Naive thymus-derived CD4-positive, alpha-beta T cell (primary cell): Measurements from ENCODE around the gene DNASE2. TPM values are rescaled to one million over a fixed set of nuclear protein-coding genes. Genes with fewer than 3 reads are reported as not detected.
"Not testable (repeated sequence)": the region's sequence is repeated elsewhere in the genome, so short reads cannot be mapped to it uniquely, and the experiment has no call there.

ENCODE experiments used
- ATAC-seq: fragments of 150-1000 bp; cut with Tn5 transposase; 2 replicates; pipeline ENCODE4 v1.10.0; 2021; ENCODE audit warnings: mild to moderate bottlenecking, moderate library complexity
- CTCF ChIA-PET: fragments of 350-600 bp; sonication (Branson Sonifier 250); formaldehyde crosslinking; loops from one replicate; lab custom pipeline; 2021; ENCODE audit warnings: antibody characterized with exemption; lab: Charles Lee
- POLR2A ChIA-PET: fragments of 350-600 bp; sonication (Branson Sonifier 250); formaldehyde crosslinking; loops from one replicate; lab custom pipeline; 2021; ENCODE audit warnings: antibody characterized with exemption, inconsistent platforms; lab: Charles Lee
- DNase-seq, 9 donors: peaks; one replicate each; pipeline versions ENCODE4 v3.0.0 to v3.0.0-alpha.2; 2020 to 2022; ENCODE audit warnings: mixed read lengths in 1 of 9
- H3K27ac ChIP-seq: one replicate; pipeline ENCODE4 v1.7.0; 2013; ENCODE audit warnings: mild to moderate bottlenecking, low read depth, low read length, moderate library complexity
- H3K27me3 ChIP-seq, 2 donors: one replicate each; pipeline ENCODE4 v1.7.0; 2013; ENCODE audit warnings: low read length in 2 of 2, mild to moderate bottlenecking in 2 of 2, moderate library complexity in 2 of 2; ENCODE audit not compliant: control insufficient read depth in 2 of 2, insufficient read depth in 2 of 2
- H3K36me3 ChIP-seq, 3 experiments: 1 replicate in 2 of 3; 2 replicates in 1 of 3; pipeline ENCODE4 v1.7.0; 2013; ENCODE audit warnings: low read length in 3 of 3, mild to moderate bottlenecking in 3 of 3, moderate library complexity in 1 of 3; ENCODE audit not compliant: insufficient read depth in 3 of 3, control insufficient read depth in 2 of 3
- H3K4me1 ChIP-seq, 2 donors: one replicate each; pipeline ENCODE4 v1.7.0; 2013; ENCODE audit warnings: low read length in 2 of 2, mild to moderate bottlenecking in 2 of 2, moderate library complexity in 1 of 2; ENCODE audit not compliant: control insufficient read depth in 2 of 2, insufficient read depth in 2 of 2
- H3K4me3 ChIP-seq: 2 replicates; pipeline ENCODE4 v1.7.0; 2013; ENCODE audit warnings: mild to moderate bottlenecking, low read length
- H3K9me3 ChIP-seq, 3 experiments: 1 replicate in 2 of 3; 2 replicates in 1 of 3; pipeline ENCODE4 v1.7.0; 2013; ENCODE audit warnings: low read length in 3 of 3; ENCODE audit not compliant: control insufficient read depth in 2 of 3
- H3K27ac Mint-ChIP-seq, 9 donors: one replicate each; pipeline ENCODE4 v1.8.0; 2020 to 2022; ENCODE audit warnings: mixed read lengths in 9 of 9, mild to moderate bottlenecking in 8 of 9, moderate library complexity in 5 of 9, inconsistent platforms in 2 of 9
- H3K27me3 Mint-ChIP-seq, 5 donors: one replicate each; pipeline ENCODE4 v1.8.0; 2021 to 2022; ENCODE audit warnings: mixed read lengths in 5 of 5, mild to moderate bottlenecking in 1 of 5
- H3K36me3 Mint-ChIP-seq, 5 donors: one replicate each; pipeline ENCODE4 v1.8.0; 2020 to 2022; ENCODE audit warnings: mixed read lengths in 5 of 5, mild to moderate bottlenecking in 3 of 5, inconsistent platforms in 1 of 5
- H3K4me1 Mint-ChIP-seq, 7 donors: one replicate each; pipeline ENCODE4 v1.8.0; 2020 to 2022; ENCODE audit warnings: mixed read lengths in 7 of 7, mild to moderate bottlenecking in 3 of 7, inconsistent platforms in 1 of 7
- H3K4me3 Mint-ChIP-seq, 10 donors: one replicate each; pipeline ENCODE4 v1.8.0; 2020 to 2022; ENCODE audit warnings: mild to moderate bottlenecking in 10 of 10, mixed read lengths in 10 of 10, moderate library complexity in 6 of 10, inconsistent platforms in 2 of 10
- H3K9me3 Mint-ChIP-seq, 11 donors: one replicate each; pipeline ENCODE4 v1.8.0; 2020 to 2022; ENCODE audit warnings: mixed read lengths in 11 of 11, mild to moderate bottlenecking in 4 of 11, inconsistent platforms in 1 of 11, moderate library complexity in 1 of 11
- intact Hi-C, 2 donors: fragments of 100-400 bp; cut with micrococcal nuclease; formaldehyde crosslinking; loops; one replicate each; pipeline ENCODE4 v1.15.1; 2023
- polyA plus RNA-seq, 2 donors: library from polyadenylated mRNA; unstranded; fragments of 300-500 nt; fragmentation: Illumina TruSeq; gene quantifications; one replicate each; pipeline ENCODE4 v1.2.3, GENCODE V29; 2021
- total RNA-seq, 6 experiments: library from RNA in 5 of 6; stranded (reverse) in 5 of 6; gene quantifications; 1 replicate in 5 of 6; 2 replicates in 1 of 6; pipeline ENCODE4 v1.2.3 and lab custom pipeline; 2021 to 2026

Gene DNASE2
- total and polyA plus RNA-seq, 7 experiments from 2014 or later = 14.2 to 52.9 (median 28.4) TPM

DNA sequence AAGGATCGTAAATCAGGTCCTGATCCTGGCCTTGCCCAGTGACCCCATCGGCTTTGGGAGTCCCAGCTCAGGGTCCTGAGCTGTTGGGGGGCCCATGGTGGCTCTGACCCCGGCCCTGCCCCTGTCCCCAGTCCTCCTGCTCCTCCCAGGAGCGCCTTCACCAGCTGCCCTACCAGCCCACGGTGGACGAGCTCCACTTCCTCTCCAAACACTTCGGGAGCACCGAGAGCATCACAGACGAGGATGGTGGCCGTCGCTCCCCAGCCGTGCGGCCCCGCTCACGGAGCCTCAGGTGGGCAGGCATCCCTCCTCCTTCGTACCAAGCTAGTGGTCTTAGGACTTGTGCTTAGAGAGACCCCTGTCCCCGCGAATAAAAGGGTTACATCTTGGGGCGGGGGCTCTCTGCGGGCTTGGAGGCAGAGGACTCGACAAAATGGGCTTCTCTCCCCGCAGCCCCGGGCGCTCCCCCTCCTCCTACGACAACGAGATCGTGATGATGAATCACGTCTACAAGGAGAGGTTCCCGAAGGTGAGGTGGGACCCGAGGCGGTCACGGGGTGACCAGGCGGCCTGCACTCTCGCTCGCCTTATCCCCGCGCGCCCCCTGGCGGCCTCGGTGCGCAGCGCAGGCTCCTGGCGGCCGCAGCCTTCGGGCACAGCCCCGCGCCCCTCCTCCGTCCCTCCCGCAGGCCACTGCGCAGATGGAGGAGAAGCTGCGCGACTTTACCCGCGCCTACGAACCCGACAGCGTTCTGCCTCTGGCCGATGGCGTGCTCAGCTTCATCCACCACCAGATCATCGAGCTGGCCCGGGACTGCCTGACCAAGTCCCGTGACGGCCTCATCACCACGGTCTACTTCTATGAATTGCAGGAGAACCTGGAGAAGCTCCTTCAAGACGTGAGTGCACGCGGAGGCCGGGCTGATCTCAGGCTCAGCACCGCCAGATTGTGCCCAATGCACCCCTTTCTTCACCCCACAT, 33.8 kb downstream of the DNASE2 start:
- Mint-ChIP-seq H3K27me3 (peaks cover 9 to 39% (median 28%) of the 10 kb centered on the region in 5 donors), H3K4me3 (peak overlapping the region in 9 of 10 donors; percentile 41 to 70 (median 50)), H3K9me3 (no peaks in the 10 kb centered on the region), H3K36me3 (no peaks in the 10 kb centered on the region), H3K4me1 (peaks cover 0 to 4% (median 0%) of the 10 kb centered on the region in 7 donors), H3K27ac (peak overlapping the region in 1 of 9 donors; percentile 28)
- Histone ChIP-seq H3K36me3 (no peaks in the 10 kb centered on the region), H3K27ac (no peak overlapping the region), H3K27me3 (peaks cover 0 to 13% of the 10 kb centered on the region in 2 donors), H3K9me3 (no peaks in the 10 kb centered on the region), H3K4me1 (peaks cover 7 to 9% of the 10 kb centered on the region in 2 donors), H3K4me3 (no peak overlapping the region)
- DNase-seq (peak; percentile 46 to 99 (median 72)), ATAC-seq (peak; percentile 99)
- ChIA-PET POLR2A (interaction anchor here (0.7 to 1.6 kb wide), 6 partner anchors 12 to 81 kb away, joined by 3 to 5 read pairs (median 4); partner anchors contain the start of genes HOOK2 and JUNB), CTCF (interaction anchor here (0.5 to 7.6 kb wide), 18 partner anchors 8 to 170 kb away, joined by 3 to 121 read pairs (median 4); partner anchors contain the start of gene RNASEH2A)
- intact Hi-C loops = loop anchor here (1.0 to 2.0 kb wide), 6 partner anchors 51 to 171 kb away; no protein-coding TSS in a partner anchor

DNA sequence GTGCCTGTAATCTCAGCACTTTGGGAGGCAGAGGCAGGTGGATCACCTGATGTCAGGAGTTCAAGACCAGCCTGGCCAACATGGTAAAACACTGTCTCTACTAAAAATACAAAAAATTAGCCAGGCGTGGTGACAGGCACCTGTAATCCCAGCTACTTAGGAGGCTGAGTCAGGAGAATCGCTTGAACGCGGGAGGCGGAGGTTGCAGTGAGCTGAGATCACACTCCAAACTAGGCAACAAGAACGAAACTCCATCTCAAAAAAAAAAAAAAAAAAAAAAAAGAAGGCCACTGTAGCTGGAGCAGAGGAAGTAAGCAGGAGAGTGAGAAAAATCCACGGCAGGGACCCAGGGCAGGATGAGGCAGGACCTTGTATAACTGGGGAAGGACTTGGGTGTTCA, 34.6 kb downstream of the DNASE2 start:
- H3K9me3 ChIP-seq, H3K36me3 ChIP-seq, H3K36me3 Mint-ChIP-seq, DNase-seq, H3K4me1 ChIP-seq, H3K4me1 Mint-ChIP-seq, H3K4me3 ChIP-seq, H3K27ac ChIP-seq, ATAC-seq, H3K9me3 Mint-ChIP-seq: not testable (repeated sequence)
- Mint-ChIP-seq H3K4me3 (peak overlapping the region in 3 of 10 donors; percentile 0 to 59 (median 52)), H3K27ac (peak overlapping the region in 1 of 9 donors; percentile 54), H3K27me3 (peaks cover 15 to 48% (median 35%) of the 10 kb centered on the region in 5 donors)
- intact Hi-C loops = loop anchor here (1.0 to 2.0 kb wide), 6 partner anchors 50 to 170 kb away; no protein-coding TSS in a partner anchor
- ChIA-PET POLR2A (interaction anchor here (1.1 to 1.6 kb wide), 3 partner anchors 11 to 81 kb away, joined by 3 to 5 read pairs (median 4); partner anchors contain the start of gene JUNB), CTCF (interaction anchor here (0.5 to 7.6 kb wide), 12 partner anchors 7 to 170 kb away, joined by 3 to 121 read pairs (median 4); partner anchors contain the start of gene RNASEH2A)
- peaks cover 0 to 15% of the 10 kb centered on the region in 2 donors for H3K27me3 ChIP-seq

DNA sequence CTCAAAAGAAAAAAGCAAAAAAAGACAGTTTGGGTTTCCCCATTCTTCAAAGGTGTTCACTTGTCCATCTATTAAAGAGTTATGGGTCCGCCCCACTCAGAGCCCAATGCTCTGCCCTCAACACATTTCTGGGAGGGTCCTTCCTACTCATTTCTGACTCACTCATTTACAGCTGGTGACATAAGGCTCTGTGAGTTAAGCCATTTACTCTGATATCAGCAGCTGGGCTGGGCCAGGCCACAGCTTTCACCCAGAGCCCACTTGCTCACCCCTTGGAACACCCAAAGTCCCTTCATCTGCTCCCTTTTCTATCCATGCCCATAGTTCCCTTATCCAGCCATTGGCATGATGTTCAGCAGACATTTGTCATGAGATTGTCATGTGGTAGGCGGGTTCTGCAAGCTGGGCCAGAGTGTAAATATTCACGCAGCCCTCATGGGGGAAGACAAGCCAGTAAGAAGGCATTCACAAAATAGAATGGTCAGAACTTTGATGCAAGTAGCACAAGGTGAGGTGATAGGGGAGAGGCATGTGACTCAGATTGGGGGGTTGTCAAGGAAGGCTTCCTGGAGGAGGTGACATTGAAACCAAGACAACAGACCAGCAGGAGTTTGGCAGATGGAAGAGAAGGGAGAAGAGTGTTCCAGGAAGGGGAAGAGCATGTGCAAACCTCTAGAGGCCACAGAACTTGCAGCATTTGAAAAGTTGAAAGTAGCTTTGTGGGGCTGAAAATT, 37.1 kb downstream of the DNASE2 start:
- POLR2A ChIA-PET = no interaction called here
- Mint-ChIP-seq H3K27me3 (peaks cover 37 to 69% (median 56%) of the 10 kb centered on the region in 5 donors), H3K4me3 (no peak overlapping the region), H3K4me1 (peaks cover 0 to 26% (median 24%) of the 10 kb centered on the region in 7 donors), H3K27ac (no peak overlapping the region), H3K36me3 (no peaks in the 10 kb centered on the region), H3K9me3 (peaks cover 0 to 2% (median 0%) of the 10 kb centered on the region in 11 donors)
- no peak for ATAC-seq
- CTCF ChIA-PET = interaction anchor here (7.6 kb wide), 1 partner anchor 79 kb away, joined by 121 read pairs; no protein-coding TSS in a partner anchor
- Histone ChIP-seq H3K27ac (no peak overlapping the region), H3K4me3 (no peak overlapping the region), H3K4me1 (peaks cover 13 to 14% of the 10 kb centered on the region in 2 donors), H3K36me3 (no peaks in the 10 kb centered on the region), H3K9me3 (no peaks in the 10 kb centered on the region), H3K27me3 (peaks cover 10 to 33% of the 10 kb centered on the region in 2 donors)
- DNase-seq = no peak
- intact Hi-C loops = no loop called here

DNA sequence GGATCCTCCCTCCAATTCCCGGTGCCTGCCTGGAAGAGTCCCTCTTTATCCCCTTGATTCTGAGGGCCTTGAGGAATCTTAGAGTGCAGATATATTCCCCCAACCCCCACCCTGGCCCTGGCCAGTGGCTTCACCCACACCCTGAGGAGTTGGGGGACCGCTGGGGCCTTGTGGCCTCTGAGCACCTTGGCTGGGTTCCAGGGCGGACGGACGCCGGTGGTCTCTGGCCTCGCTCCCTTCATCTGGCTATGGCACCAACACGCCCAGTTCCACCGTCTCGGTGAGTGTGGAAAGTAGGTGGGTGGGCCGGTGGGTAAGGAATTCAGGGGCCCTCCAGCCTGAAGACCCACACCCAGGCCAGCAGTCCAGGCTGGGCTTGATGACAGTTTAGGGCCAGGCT, 37.9 kb downstream of the DNASE2 start:
- ChIA-PET CTCF (no interaction called here), POLR2A (interaction anchor here (0.6 kb wide), 1 partner anchor 72 kb away, joined by 3 read pairs; no protein-coding TSS in a partner anchor)
- peaks cover 13 to 33% of the 10 kb centered on the region in 2 donors for H3K27me3 ChIP-seq
- DNase-seq (no peak), ATAC-seq (no peak)
- Mint-ChIP-seq H3K4me3 (no peak overlapping the region), H3K9me3 (peaks cover 0 to 3% (median 0%) of the 10 kb centered on the region in 11 donors), H3K4me1 (peaks cover 0 to 29% (median 27%) of the 10 kb centered on the region in 7 donors), H3K36me3 (no peaks in the 10 kb centered on the region), H3K27me3 (peaks cover 43 to 73% (median 59%) of the 10 kb centered on the region in 5 donors), H3K27ac (no peak overlapping the region)
- no peaks in the 10 kb centered on the region for H3K9me3 ChIP-seq
- H3K4me3 ChIP-seq = no peak overlapping the region
- no peaks in the 10 kb centered on the region for H3K36me3 ChIP-seq
- H3K4me1 ChIP-seq = peaks cover 13 to 19% of the 10 kb centered on the region in 2 donors
- H3K27ac ChIP-seq = no peak overlapping the region
- intact Hi-C loops = no loop called here

DNA sequence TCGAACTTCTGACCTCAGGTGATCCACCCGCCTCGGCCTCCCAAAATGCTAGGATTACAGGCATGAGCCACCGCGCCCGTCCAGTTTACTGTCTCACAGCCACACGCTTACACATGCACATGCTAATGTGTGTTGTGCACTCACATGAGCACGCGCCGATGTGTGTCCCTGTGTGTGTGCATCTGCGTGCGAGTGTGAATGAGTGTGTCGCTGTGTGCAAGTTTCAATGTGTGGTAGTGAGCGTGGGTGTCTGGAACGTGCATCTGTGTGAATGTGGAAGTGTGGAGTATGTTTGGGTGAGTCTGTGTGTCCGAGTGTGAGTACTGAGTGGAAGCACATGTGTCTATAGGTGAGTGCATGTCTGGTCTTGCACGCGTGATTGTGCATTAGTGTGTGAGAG, 38.7 kb downstream of the DNASE2 start:
- Mint-ChIP-seq H3K36me3 (no peaks in the 10 kb centered on the region), H3K9me3 (peaks cover 0 to 3% (median 0%) of the 10 kb centered on the region in 11 donors), H3K27ac (no peak overlapping the region), H3K4me3 (no peak overlapping the region), H3K27me3 (peaks cover 48 to 77% (median 65%) of the 10 kb centered on the region in 5 donors), H3K4me1 (peaks cover 0 to 34% (median 25%) of the 10 kb centered on the region in 7 donors)
- H3K9me3 ChIP-seq = no peaks in the 10 kb centered on the region
- H3K27me3 ChIP-seq = peaks cover 16 to 28% of the 10 kb centered on the region in 2 donors
- H3K36me3 ChIP-seq = no peaks in the 10 kb centered on the region
- H3K4me3 ChIP-seq = no peak overlapping the region
- peaks cover 13 to 14% of the 10 kb centered on the region in 2 donors for H3K4me1 ChIP-seq
- ChIA-PET CTCF (no interaction called here), POLR2A (no interaction called here)
- intact Hi-C loops = no loop called here
- no peak for ATAC-seq
- no peak overlapping the region for H3K27ac ChIP-seq
- DNase-seq = no peak

DNA sequence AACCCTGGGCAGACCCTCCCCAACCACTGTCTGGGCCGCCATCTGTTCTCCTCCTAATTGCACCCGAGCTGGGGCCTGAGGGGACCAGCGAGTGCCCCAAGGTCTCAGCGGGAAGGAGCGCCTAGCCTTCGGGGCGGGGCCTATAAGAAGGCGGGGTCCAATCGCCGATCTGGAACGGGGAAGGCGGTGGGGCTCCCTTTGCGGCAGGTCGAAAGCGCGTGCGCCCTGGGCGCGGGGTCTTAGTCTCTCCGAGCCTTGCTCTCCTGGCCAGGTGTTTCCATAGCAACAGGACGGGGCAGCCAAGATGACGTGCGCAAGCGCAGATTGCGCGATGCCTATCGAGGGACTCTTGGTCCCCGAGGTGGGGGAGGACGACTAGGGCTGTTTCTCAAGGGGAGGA, 40.2 kb downstream of the DNASE2 start:
- peak overlapping the region in 7 of 10 donors; percentile 14 to 76 (median 39) for H3K4me3 Mint-ChIP-seq
- intact Hi-C loops = no loop called here

More for the DNA sequence above, 40.2 kb downstream of the DNASE2 start:
- peaks cover 16 to 27% of the 10 kb centered on the region in 2 donors for H3K27me3 ChIP-seq
- ChIA-PET CTCF (no interaction called here), POLR2A (no interaction called here)
- H3K27ac Mint-ChIP-seq = no peak overlapping the region
- H3K9me3 Mint-ChIP-seq = peaks cover 0 to 5% (median 0%) of the 10 kb centered on the region in 11 donors
- DNase-seq (peak in 1 of 9 donors; percentile 40), ATAC-seq (no peak)
- H3K9me3 ChIP-seq = no peaks in the 10 kb centered on the region
- no peak overlapping the region for H3K4me3 ChIP-seq
- H3K4me1 ChIP-seq = peaks cover 6 to 10% of the 10 kb centered on the region in 2 donors
- H3K36me3 Mint-ChIP-seq = no peaks in the 10 kb centered on the region
- H3K4me1 Mint-ChIP-seq = peaks cover 0 to 37% (median 24%) of the 10 kb centered on the region in 7 donors
- H3K27me3 Mint-ChIP-seq = peaks cover 60 to 81% (median 72%) of the 10 kb centered on the region in 5 donors
- H3K36me3 ChIP-seq = no peaks in the 10 kb centered on the region
- no peak overlapping the region for H3K27ac ChIP-seq
